Myocyte (in vitro differentiated cells): ENCODE measurements around the gene TMEM59L. TPM values are rescaled to one million over a fixed set of nuclear protein-coding genes. Genes with fewer than 3 reads are reported as not detected.

ENCODE experiments used
- DNase-seq: peaks from one replicate; pipeline ENCODE4 v3.0.0-alpha.2; 2012; ENCODE audit warnings: low read depth
- total RNA-seq: library from RNA; depleted of rRNA; stranded (reverse); fragments of >200 nt; gene quantifications from 2 replicates; pipeline ENCODE4 v1.2.3, GENCODE V29; 2014

Gene TMEM59L
- total RNA-seq, 1 donor from 2014 or later: 0.64 TPM

DNA sequence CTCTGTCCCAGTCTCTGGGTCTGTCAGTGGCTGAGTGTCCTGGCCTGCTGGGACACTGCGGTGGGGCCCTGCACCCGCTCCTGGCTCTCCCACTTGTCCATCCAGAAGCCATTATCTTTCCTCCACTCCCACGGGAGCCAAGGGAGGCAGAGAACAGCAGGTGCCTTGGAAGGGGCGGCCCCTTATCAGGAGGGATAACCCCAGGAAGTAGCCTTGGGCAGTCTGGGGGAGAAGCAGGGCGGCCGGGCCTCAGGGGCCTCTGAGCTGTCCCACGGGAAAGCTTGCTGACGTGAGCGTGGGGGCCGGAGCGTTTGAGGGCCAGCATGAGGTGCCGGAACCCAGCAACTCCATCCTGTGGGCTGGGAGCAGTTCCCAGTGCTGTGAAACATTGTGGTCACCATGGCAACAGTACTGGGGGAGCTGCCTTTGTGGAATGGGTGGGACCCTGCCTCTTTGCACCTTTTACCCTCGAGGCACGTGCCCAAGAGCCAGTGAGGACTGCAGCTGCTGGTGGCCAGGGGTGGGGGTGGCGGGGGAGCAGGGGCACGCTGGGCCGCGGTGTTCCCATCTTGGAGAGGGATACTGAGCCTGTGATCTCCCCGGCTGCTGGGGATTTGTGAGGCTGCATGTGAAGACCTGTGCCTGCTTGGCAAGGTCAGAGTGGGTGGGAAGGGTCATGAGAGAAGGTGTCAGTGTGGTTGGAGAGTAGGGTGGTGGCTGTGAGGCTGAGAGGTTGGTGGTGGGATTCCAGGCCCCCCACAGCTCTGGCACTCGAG is 45.1 kb downstream of the TMEM59L start:
- peak; percentile 28 for DNase-seq

DNA sequence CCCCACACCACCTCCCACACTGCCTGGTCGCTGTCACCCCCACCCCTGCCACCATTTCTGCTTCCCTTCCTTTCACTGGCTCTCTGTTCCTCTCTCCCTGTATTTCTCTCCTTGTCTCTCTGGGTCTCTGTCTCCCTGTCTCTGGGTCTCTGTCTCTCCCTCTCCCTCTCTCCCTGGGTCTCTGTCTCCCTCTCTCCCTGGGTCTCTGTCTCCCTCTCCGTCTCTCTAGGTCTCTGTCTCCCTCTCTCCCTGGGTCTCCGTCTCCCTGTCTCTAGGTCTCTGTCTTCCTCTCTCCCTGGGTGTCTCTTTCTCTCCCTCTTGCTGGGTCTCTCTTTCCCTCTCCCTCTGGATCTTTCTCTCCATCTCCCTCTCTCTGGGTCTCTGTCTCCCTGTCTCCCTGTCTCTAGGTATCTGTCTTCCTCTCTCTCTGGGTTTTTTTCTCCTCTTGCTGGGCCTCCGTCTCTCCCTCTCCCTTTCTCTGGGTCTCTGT is 45.7 kb downstream of the TMEM59L start:
- DNase-seq: no peak

DNA sequence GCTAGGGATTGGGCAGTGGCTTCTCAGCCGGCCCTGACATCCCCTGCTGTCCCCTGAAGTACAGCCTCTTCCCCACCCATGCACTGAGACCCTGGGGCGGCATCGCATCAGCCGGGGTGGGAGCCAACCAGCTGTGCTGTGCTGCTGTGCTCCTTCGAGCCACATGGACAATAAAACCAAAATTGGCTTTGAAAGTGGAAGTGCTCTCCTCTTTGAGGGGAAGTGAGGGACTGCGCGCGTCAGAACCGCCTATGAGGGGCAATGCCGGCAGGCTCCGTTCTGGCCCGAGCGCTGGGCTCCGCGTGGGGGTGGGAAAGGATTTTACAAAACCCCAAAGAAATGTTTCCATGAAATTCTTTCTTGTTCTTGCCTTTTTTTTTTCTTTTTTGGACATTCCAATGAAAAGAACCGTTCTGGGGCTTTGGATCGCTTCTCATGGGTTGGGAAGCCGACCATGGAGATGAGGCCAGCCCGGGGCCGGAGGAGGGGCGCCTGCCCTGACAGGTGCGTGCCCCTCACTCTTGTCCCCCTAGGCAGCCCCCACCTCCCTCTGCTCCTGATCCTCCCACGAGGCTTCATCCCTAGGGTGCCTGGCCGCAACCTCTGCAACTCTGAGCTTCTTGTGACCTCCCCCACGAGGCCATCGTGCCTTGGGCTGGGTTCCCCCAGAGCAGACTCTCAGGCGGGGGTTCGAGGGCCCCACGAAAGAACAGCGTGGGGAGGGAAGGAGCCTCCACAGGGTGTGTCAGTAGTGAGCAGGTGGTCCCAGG is 46.8 kb downstream of the TMEM59L start:
- DNase-seq: no peak

DNA sequence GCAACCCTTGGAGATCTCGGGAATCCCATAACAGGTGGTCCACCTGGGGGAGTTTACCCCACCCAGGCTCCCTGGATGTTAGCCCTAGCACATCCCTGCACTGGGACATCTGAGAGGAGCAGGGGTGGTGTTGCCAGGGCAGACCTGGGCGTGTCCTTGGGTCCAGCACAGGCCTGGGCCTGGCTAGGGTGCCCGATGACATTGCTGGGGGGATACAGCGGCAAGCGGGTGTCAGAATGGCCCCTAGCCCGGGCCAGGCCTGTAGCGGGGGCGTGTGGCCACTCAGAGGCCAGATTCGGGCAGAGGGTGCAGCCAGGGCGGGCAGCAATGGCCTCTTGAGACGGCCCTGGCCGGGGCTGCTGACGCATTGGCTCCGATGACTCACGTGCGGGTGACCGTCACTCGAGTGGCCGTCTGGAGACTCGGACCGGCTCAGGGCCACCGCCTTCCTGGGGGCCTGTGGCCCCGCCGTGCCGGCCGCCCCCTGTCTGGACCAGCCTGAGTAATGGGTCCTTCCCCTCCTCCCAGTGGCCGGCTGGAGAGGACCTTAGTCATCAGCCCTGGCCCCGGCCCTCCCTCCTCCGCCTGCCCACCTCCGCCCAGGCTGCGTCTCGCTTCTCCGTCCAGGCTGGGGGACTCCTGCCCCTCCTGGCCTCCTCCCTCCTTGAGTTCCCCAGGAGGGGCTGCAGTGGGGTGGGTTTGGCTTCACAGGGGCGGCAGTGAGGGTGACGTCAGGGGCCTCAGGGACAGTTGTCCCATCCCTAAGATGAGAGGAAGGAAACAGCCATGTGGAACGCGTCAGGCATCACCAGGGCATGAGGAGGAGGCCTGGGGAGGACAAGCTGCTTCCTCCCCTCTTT is 47.6 kb downstream of the TMEM59L start:
- DNase-seq: peak; percentile 75

DNA sequence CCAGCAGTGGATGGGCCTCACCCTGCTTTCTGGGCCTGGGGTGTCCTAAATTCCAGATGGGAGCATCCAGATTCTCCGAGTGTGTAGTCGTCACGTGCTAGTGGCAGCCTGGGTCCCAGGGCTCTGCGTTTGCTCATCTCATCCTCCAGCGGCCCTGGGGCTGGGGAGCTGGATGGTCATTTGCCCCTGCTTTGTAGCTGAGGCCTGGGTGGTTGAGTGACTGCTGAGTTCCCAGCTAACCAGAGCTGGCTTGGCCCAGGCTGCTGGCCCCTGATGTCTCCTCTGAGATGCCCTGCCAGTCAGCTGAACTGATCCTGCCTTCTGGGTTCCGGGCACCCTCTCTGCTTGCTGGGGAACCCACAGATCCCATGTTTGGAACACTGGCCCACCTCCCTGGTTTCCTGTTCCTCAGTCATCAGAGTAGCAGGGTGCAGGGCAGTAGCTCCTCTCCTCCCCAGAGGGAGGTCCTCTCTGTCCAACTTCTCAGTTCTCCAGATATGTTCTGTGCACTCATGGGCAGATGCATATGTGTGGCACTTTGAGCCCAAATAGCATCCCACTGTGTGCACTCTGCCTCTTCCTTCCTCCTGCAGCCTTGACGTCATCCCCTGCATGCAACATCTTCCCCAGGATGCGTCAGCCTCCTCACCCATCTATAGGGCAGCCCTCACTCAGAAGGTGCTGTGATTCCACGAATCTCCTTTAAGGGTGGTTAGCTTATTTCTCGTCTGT is 48.4 kb downstream of the TMEM59L start:
- no peak for DNase-seq

DNA sequence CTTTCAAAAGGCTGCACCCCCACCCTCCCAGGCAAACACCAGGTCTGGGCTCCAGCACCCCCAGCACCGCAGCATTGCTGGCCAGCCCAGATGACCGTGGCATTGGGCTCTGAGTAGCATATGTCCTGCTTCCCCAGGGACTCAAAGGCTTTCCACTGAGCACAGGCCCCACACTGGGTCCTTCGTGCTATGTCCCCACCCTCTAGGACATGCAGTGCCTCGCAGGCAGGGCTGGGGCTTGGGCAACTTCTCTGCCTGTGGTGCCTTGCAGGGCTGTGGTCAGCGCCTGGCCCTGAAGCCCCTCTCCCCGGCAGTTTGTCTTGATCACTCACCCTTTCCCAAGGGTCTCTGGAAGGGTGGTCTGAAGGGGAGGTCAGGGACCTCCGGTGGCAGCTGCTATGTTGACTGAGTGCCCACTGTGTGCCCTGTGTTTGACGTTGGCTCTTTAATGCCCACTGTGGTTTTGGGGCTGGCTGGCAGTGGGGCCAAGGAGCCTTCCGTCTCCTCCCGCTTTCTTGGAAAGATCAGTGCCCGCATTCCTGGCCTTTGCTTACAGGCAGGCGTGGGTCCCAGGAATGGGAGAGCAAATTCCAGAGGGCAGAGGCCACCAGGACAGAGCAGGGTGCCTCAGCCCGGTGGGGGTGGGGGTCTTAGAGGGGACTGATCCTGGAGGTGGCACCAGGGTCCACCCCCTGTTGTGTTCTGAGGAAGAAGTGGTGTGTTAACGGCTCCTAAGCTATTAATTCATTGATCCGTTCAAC is 50.5 kb downstream of the TMEM59L start:
- DNase-seq: peak; percentile 59

DNA sequence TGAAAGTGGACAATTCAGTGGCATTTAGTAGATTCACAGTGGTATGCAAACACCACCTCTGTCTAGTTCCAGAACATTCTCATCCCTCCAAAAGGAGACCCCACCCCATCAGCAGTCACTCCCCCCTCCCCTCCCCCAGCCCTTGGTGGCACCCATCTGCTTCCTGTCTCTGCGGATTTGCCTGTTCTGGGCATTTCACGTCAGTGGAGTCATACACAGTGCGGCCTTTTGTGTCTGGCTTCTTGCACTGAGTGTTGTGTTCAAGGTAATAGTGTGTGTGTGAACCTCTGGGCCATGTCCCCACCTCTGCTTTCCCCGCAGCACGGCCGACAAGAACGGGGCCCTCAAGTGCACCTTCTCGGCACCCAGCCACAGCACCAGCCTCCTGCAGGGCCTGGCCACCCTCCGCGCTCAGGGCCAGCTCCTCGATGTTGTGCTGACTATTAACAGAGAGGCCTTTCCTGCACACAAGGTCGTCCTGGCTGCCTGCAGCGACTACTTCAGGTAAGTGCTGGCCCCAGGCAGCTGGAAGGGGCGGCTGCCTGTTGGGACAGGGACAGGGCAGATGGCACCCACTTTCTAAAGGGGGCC is 51.4 kb downstream of the TMEM59L start:
- no peak for DNase-seq

DNA sequence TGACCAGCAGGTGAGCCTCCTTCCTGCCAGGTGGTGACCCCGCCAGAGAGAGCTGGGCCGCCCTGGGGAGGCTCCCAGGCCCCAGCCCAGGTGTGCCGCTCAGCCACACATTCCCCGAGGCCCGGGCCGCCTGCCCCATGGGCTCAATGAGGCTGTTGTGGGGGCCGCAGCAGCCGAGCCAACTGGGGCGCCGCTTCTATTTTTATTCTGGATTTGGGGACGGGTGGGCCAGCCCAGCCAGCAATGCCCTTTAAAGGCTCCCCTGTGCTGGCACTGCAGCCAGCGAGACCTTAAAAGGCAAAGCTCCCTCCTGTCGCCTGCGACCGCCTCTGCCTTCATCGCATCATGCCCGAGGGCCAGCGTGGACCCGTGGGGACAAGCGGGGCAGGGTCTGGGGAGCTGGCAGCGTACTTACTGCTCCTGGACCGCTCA is 53.1 kb downstream of the TMEM59L start:
- DNase-seq: no peak

DNA sequence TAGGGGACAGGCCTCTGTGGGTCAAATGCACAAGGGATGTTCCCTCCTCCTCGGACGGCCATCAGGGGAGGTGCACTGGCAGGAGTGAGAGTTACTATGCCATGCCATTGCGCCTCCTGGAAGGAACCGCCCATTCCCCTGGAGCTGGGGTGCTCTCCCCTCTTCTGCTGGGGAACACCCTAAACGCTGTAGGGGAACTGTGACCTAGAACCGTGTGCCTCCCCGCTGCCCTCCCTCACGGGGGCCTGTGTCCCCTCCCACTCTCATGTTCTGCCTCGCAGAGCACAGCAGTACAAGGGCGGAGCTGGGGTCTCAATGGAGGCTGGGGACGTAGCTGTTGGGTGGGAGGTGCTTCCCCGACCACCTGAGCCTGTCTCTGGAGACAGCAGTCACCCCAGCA is 53.6 kb downstream of the TMEM59L start:
- no peak for DNase-seq

DNA sequence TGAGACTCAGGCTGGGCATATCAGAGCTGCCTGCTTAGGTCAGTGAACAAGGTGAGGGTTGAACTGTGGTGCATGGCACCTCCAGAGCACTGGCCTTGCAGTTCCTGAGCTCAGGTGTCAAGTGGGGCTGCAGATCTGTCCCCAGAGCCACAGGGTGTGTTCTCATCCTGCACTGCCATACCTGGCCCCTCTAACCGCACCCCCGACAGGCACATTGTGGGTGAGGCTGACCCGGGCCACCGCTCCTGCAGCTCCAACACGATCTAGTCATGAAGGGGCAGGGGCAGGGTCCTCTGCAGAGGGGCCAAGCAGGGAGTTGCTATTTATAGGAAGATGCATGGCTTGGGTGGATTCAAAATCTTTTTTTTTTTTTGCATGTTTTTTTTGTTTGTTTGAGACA is 54.1 kb downstream of the TMEM59L start:
- no peak for DNase-seq

DNA sequence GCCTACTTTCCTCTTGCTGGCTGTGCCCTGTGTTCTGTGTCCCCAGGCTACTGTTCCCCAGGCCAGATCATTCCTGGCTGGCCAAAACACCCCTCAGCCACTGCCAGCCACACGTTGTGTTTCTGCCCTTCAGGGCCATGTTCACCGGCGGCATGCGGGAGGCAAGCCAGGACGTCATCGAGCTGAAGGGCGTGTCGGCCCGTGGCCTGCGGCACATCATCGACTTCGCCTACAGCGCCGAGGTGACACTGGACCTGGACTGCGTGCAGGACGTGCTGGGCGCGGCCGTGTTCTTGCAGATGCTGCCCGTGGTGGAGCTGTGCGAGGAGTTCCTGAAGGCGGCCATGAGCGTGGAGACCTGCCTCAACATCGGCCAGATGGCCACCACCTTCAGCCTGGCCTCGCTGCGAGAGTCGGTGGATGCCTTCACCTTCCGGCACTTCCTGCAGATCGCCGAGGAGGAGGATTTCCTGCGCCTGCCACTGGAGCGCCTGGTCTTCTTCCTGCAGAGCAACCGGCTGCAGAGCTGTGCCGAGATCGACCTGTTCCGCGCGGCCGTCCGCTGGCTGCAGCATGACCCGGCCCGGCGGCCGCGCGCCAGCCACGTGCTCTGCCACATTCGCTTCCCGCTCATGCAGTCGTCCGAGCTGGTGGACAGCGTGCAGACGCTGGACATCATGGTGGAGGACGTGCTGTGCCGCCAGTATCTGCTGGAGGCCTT is 55.0 kb downstream of the TMEM59L start:
- DNase-seq: no peak

DNA sequence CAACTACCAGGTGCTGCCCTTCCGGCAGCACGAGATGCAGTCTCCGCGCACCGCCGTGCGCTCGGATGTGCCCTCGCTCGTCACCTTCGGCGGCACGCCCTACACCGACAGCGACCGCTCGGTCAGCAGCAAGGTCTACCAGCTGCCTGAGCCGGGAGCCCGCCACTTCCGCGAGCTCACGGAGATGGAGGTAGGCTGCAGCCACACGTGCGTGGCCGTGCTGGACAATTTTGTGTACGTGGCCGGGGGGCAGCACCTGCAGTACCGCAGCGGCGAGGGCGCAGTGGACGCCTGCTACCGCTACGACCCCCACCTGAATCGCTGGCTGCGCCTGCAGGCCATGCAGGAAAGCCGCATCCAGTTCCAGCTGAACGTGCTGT is 55.6 kb downstream of the TMEM59L start:
- no peak for DNase-seq

DNA sequence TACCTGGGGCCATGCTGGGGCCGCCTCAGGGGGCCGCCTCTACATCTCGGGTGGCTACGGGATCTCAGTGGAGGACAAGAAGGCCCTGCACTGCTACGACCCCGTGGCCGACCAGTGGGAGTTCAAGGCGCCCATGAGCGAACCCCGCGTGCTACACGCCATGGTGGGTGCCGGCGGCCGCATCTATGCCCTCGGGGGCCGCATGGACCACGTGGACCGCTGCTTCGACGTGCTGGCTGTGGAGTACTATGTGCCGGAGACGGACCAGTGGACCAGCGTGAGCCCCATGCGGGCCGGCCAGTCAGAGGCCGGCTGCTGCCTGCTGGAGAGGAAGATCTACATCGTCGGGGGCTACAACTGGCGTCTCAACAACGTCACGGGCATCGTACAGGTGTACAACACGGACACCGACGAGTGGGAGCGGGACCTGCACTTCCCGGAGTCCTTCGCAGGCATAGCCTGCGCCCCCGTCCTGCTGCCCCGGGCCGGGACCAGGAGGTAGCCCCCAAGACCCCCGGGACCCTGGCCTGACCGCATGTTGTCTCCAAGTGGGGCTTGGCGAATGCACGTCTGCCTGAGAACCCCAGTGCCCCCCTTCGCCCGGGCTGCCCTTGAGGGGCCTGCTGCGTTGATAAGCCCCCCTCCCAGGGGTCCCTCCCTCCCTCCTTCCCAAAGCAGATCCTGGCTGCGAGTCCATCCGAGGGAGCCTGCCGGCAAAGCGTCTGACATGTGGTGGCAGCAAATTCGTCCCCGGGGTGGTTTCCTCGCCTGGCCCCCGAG is 56.3 kb downstream of the TMEM59L start:
- no peak for DNase-seq

DNA sequence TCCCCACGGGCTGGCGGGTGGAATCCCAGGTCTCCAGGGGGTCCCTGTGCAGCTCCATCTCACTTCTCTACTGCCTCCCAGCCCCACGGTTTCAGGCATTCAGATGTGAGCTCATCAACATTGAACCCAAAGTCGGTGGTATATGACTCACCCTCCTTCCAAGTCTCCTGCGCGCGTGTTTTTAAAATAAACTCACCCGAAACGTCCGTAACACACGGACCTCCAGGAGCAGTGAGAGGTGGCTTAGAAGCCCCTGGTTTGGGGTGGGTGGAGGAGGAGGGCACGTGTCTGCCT is 56.8 kb downstream of the TMEM59L start:
- no peak for DNase-seq

DNA sequence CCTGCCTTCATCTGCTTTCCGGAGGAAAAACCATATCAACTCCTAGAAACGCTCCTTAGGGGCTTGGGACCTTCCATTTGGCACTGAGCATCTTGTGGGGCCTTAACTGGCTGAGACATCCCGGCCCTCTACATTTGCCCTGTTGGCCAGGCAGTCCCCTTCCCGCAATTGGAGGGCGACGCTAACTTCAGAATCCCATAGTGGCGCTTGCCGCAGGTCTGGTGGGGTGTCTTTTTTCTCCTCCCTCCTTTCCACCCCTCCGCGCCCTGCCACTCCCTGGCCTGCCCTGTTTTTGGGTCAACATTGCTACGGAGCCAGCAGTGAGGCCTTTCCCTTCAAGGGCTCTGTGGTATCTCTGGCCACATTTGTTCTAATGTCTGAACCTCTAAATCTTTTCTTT is 57.2 kb downstream of the TMEM59L start:
- no peak for DNase-seq

DNA sequence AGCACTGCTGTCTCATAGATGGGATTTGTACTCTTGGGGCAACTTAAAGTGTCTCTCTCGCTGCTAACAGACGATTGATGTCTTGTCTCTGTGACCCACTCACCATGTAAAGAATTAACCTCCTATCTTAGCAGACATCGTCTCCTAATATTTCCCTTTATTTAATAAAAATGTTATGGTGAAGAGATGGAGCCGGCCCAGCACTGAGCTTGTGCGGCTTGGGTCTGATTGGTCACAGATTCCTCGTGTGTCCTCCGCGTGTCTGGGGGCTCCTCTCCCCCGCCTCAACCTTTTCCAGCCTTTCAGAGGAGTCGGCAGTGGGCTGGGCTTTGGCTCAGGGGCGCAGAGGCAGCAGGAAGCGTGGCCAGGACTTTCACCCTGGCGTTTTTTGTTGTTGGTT is 57.6 kb downstream of the TMEM59L start:
- DNase-seq: no peak
